ENCODE data around the gene ARHGEF6.

- TF ChIP-seq CTCF (tag by site-specific recombination; IDR thresholded peaks at IDR 0.05) (no peak), ZNF132 (tag by site-specific recombination; IDR thresholded peaks at IDR 0.05; ENCODE audit: borderline replicate concordance) (no peak), ZNF501 (tag by site-specific recombination; IDR thresholded peaks at IDR 0.05) (no peak), ZBTB8A (tag by site-specific recombination; IDR thresholded peaks at IDR 0.05) (no peak), ZNF510 (tag by site-specific recombination; IDR thresholded peaks at IDR 0.05; ENCODE audit: insufficient replicate concordance) (no peak), ZNF391 (tag by site-specific recombination; IDR thresholded peaks at IDR 0.05; ENCODE audit: borderline replicate concordance, low read depth) (no peak)
These were observed 52.3 kb downstream of the ARHGEF6 start for GRCh38 chrX:136728393-136728792.

All from HEK293 (cell line).